SK-N-SH treated with all-trans-retinoic acid at 6 μM for 48 hours (cell line): ENCODE results near the gene PSMA1.

ENCODE experiments used
- ATAC-seq: fragments of 200-7000 bp; cut with Tn5 transposase; 3 replicates; pipeline ENCODE4 v1.9.1; 2020; ENCODE audit warnings: mild to moderate bottlenecking, moderate library complexity
- ARNTL ChIP-seq: fragments of 450-650 bp; formaldehyde crosslinking; IDR thresholded peaks from 2 replicates; pipeline ENCODE4 v1.5.0; 2020; ENCODE audit warnings: low read depth, mild to moderate bottlenecking, moderate library complexity, borderline replicate concordance
- BACH2 ChIP-seq: fragments of 250-450 bp; sonication (Bioruptor Pico); IDR thresholded peaks from 2 replicates; pipeline ENCODE4 v1.9.0; 2021; ENCODE audit warnings: mild to moderate bottlenecking, borderline replicate concordance
- CREB5 ChIP-seq: fragments of 250-450 bp; sonication (Bioruptor Pico); IDR thresholded peaks from 2 replicates; pipeline ENCODE4 v1.5.1; 2020; ENCODE audit warnings: low read depth, mild to moderate bottlenecking, moderate library complexity
- CSDC2 ChIP-seq: fragments of 250-450 bp; sonication (Bioruptor Pico); IDR thresholded peaks from 2 replicates; pipeline ENCODE4 v1.5.0; 2020; ENCODE audit warnings: mild to moderate bottlenecking, moderate library complexity
- ESRRG ChIP-seq: fragments of 250-450 bp; sonication (Bioruptor Pico); IDR thresholded peaks from 2 replicates; pipeline ENCODE4 v1.6.1; 2021; ENCODE audit warnings: mild to moderate bottlenecking
- GLIS3 ChIP-seq: fragments of 250-450 bp; sonication (Bioruptor Pico); IDR thresholded peaks from 2 replicates; pipeline ENCODE4 v1.5.0; 2020; ENCODE audit warnings: mild to moderate bottlenecking, moderate library complexity
- ISL1 ChIP-seq: fragments of 250-450 bp; sonication (Bioruptor Pico); IDR thresholded peaks from 2 replicates; pipeline ENCODE4 v2.1.2; 2022; ENCODE audit warnings: mild to moderate bottlenecking, moderate library complexity
- OSR1 ChIP-seq: fragments of 250-450 bp; sonication (Bioruptor Pico); IDR thresholded peaks from 2 replicates; pipeline ENCODE4 v1.8.0; 2022; ENCODE audit warnings: moderate library complexity, mild to moderate bottlenecking, inconsistent platforms
- POU6F1 ChIP-seq: fragments of 250-450 bp; sonication (Bioruptor Pico); IDR thresholded peaks from 2 replicates; pipeline ENCODE4 v1.8.0; 2021; ENCODE audit warnings: low read depth, mild to moderate bottlenecking, moderate library complexity, borderline replicate concordance
- PPARA ChIP-seq: fragments of 250-450 bp; sonication (Bioruptor Pico); IDR thresholded peaks from 2 replicates; pipeline ENCODE4 v1.5.0; 2020; ENCODE audit warnings: mild to moderate bottlenecking, borderline replicate concordance
- RARB ChIP-seq: fragments of 250-450 bp; sonication (Bioruptor Pico); IDR thresholded peaks from 2 replicates; pipeline ENCODE4 v1.8.0; 2021; ENCODE audit warnings: mild to moderate bottlenecking, moderate library complexity
- SNAI2 ChIP-seq: fragments of 250-450 bp; sonication (Bioruptor Pico); IDR thresholded peaks from 2 replicates; pipeline ENCODE4 v1.5.0; 2020; ENCODE audit warnings: mild to moderate bottlenecking, moderate library complexity
- TCF4 ChIP-seq: fragments of 250-450 bp; sonication (Bioruptor Pico); IDR thresholded peaks from 2 replicates; pipeline ENCODE4 v1.8.0; 2021; ENCODE audit warnings: mild to moderate bottlenecking, moderate library complexity, borderline replicate concordance
- TOX ChIP-seq: fragments of 250-450 bp; sonication (Bioruptor Pico); IDR thresholded peaks from 2 replicates; pipeline ENCODE4 v1.8.0; 2021; ENCODE audit warnings: mild to moderate bottlenecking, moderate library complexity, borderline replicate concordance
- ZC3H10 ChIP-seq: fragments of 250-450 bp; sonication (Bioruptor Pico); IDR thresholded peaks from 2 replicates; pipeline ENCODE4 v1.5.1; 2021; ENCODE audit warnings: mild to moderate bottlenecking, moderate library complexity
- ZFP3 ChIP-seq: fragments of 250-450 bp; sonication (Bioruptor Pico); IDR thresholded peaks from 2 replicates; pipeline ENCODE4 v1.5.0; 2020; ENCODE audit warnings: mild to moderate bottlenecking, moderate library complexity
- ZFP30 ChIP-seq: fragments of 450-650 bp; formaldehyde crosslinking; IDR thresholded peaks from 2 replicates; pipeline ENCODE4 v1.5.0; 2022; ENCODE audit warnings: mild to moderate bottlenecking, moderate library complexity
- ZNF565 ChIP-seq: fragments of 450-650 bp; formaldehyde crosslinking; conservative IDR thresholded peaks from 2 replicates; pipeline ENCODE4 v1.5.0; 2020; ENCODE audit warnings: low read depth, mild to moderate bottlenecking, moderate library complexity
- ZNF70 ChIP-seq: fragments of 450-650 bp; formaldehyde crosslinking; IDR thresholded peaks from 2 replicates; pipeline ENCODE4 v1.5.0; 2020; ENCODE audit warnings: mild to moderate bottlenecking, moderate library complexity
- ZNF8 ChIP-seq: fragments of 450-650 bp; formaldehyde crosslinking; IDR thresholded peaks from 2 replicates; pipeline ENCODE4 v1.5.0; 2020; ENCODE audit warnings: mild to moderate bottlenecking, moderate library complexity
- TF ChIP-seq, protein P1 (sequence below): fragments of 250-450 bp; sonication (Bioruptor Pico); IDR thresholded peaks from 2 replicates; pipeline ENCODE4 v1.5.1; 2021; ENCODE audit warnings: mild to moderate bottlenecking, moderate library complexity
- TF ChIP-seq, protein P2 (sequence below): fragments of 250-450 bp; sonication (Bioruptor Pico); IDR thresholded peaks from 2 replicates; pipeline ENCODE4 v1.8.0; 2020; ENCODE audit warnings: mild to moderate bottlenecking, moderate library complexity, borderline replicate concordance
- TF ChIP-seq, protein P3 (sequence below): fragments of 250-450 bp; sonication (Bioruptor Pico); IDR thresholded peaks from 2 replicates; pipeline ENCODE4 v1.5.0; 2020; ENCODE audit warnings: mild to moderate bottlenecking, moderate library complexity

The PSMA1 gene

DNA sequence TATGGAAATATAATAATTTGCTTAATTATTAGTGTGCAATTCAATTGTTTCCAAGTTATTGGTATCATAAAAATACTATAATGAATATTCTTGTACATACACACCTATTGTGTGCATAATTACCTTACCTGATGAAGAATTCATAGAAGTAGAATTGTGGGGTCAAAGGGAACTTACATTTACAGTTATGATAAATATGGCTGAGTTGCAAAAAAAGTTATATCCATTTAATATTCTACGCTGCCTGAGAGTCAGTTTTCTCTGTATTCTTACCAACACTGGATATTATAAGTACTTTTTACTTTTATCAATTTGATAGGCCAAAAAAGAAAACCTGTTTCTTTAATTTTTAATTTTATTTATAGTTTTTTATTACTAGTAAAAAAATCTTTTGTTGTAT lies 2.1 kb upstream of the PSMA1 start:
- TF ChIP-seq BACH2 (CRISPR knock-in tag) (no peak), RARB (CRISPR knock-in tag) (no peak), OSR1 (CRISPR knock-in tag) (no peak), ISL1 (CRISPR knock-in tag) (no peak), ZNF70 (CRISPR knock-in tag) (no peak), ARNTL (CRISPR knock-in tag) (no peak), ZC3H10 (no peak), ZNF8 (CRISPR knock-in tag) (no peak), SNAI2 (CRISPR knock-in tag) (no peak), PPARA (CRISPR knock-in tag) (no peak), ZFP30 (CRISPR knock-in tag) (no peak), ESRRG (CRISPR knock-in tag) (no peak), TCF4 (CRISPR knock-in tag) (no peak), ZFP3 (CRISPR knock-in tag) (no peak), POU6F1 (CRISPR knock-in tag) (no peak), TOX (CRISPR knock-in tag) (no peak), ZNF565 (no peak)
- TF ChIP-seq, protein P1, sequence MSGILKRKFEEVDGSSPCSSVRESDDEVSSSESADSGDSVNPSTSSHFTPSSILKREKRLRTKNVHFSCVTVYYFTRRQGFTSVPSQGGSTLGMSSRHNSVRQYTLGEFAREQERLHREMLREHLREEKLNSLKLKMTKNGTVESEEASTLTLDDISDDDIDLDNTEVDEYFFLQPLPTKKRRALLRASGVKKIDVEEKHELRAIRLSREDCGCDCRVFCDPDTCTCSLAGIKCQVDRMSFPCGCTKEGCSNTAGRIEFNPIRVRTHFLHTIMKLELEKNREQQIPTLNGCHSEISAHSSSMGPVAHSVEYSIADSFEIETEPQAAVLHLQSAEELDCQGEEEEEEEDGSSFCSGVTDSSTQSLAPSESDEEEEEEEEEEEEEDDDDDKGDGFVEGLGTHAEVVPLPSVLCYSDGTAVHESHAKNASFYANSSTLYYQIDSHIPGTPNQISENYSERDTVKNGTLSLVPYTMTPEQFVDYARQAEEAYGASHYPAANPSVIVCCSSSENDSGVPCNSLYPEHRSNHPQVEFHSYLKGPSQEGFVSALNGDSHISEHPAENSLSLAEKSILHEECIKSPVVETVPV (CRISPR knock-in tag): no peak
- TF ChIP-seq, protein P2, sequence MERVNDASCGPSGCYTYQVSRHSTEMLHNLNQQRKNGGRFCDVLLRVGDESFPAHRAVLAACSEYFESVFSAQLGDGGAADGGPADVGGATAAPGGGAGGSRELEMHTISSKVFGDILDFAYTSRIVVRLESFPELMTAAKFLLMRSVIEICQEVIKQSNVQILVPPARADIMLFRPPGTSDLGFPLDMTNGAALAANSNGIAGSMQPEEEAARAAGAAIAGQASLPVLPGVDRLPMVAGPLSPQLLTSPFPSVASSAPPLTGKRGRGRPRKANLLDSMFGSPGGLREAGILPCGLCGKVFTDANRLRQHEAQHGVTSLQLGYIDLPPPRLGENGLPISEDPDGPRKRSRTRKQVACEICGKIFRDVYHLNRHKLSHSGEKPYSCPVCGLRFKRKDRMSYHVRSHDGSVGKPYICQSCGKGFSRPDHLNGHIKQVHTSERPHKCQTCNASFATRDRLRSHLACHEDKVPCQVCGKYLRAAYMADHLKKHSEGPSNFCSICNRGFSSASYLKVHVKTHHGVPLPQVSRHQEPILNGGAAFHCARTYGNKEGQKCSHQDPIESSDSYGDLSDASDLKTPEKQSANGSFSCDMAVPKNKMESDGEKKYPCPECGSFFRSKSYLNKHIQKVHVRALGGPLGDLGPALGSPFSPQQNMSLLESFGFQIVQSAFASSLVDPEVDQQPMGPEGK (CRISPR knock-in tag): no peak
- TF ChIP-seq, protein P3, sequence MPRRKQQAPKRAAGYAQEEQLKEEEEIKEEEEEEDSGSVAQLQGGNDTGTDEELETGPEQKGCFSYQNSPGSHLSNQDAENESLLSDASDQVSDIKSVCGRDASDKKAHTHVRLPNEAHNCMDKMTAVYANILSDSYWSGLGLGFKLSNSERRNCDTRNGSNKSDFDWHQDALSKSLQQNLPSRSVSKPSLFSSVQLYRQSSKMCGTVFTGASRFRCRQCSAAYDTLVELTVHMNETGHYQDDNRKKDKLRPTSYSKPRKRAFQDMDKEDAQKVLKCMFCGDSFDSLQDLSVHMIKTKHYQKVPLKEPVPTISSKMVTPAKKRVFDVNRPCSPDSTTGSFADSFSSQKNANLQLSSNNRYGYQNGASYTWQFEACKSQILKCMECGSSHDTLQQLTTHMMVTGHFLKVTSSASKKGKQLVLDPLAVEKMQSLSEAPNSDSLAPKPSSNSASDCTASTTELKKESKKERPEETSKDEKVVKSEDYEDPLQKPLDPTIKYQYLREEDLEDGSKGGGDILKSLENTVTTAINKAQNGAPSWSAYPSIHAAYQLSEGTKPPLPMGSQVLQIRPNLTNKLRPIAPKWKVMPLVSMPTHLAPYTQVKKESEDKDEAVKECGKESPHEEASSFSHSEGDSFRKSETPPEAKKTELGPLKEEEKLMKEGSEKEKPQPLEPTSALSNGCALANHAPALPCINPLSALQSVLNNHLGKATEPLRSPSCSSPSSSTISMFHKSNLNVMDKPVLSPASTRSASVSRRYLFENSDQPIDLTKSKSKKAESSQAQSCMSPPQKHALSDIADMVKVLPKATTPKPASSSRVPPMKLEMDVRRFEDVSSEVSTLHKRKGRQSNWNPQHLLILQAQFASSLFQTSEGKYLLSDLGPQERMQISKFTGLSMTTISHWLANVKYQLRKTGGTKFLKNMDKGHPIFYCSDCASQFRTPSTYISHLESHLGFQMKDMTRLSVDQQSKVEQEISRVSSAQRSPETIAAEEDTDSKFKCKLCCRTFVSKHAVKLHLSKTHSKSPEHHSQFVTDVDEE (CRISPR knock-in tag): no peak

GRCh38 chr11:14520747-14521151 lies 563 bp upstream of the PSMA1 start:
- no peak for ATAC-seq
- TF ChIP-seq RARB (CRISPR knock-in tag) (no peak), ZFP3 (CRISPR knock-in tag) (no peak), ZFP30 (CRISPR knock-in tag) (no peak), GLIS3 (CRISPR knock-in tag) (no peak), ZNF565 (no peak)

More for the DNA sequence above, 2.1 kb upstream of the PSMA1 start:
- ATAC-seq: no peak

GRCh38 chr11:14519597-14519916 lies 629 bp downstream of the PSMA1 start:
- ATAC-seq: peak; percentile 30
- TF ChIP-seq ZFP3 (CRISPR knock-in tag): no peak
- TF ChIP-seq SNAI2 (CRISPR knock-in tag): no peak
- TF ChIP-seq PPARA (CRISPR knock-in tag): no peak
- no peak for TF ChIP-seq TCF4 (CRISPR knock-in tag)
- TF ChIP-seq GLIS3 (CRISPR knock-in tag): no peak
- no peak for TF ChIP-seq CREB5 (CRISPR knock-in tag)
- no peak for TF ChIP-seq ZNF8 (CRISPR knock-in tag)
- TF ChIP-seq CSDC2 (CRISPR knock-in tag): no peak
- no peak for TF ChIP-seq OSR1 (CRISPR knock-in tag)
- TF ChIP-seq ISL1 (CRISPR knock-in tag): no peak
- TF ChIP-seq ESRRG (CRISPR knock-in tag): no peak
- TF ChIP-seq, protein P2 (CRISPR knock-in tag): no peak
- TF ChIP-seq, protein P3 (CRISPR knock-in tag): no peak
- TF ChIP-seq ZC3H10: no peak
- no peak for TF ChIP-seq ZNF565
- no peak for TF ChIP-seq RARB (CRISPR knock-in tag)
